HepG2 (cell line): ENCODE data around the gene RPL36. TPM values are rescaled to one million over a fixed set of nuclear protein-coding genes. Genes with fewer than 3 reads are reported as not detected.

ENCODE experiments used
- CBFB ChIP-seq: sonication (generic); formaldehyde crosslinking; IDR thresholded peaks from 2 replicates; pipeline ENCODE4 v1.4.0; 2020; ENCODE audit warnings: missing genetic modification reagents
- CREBL2 ChIP-seq: sonication (generic); formaldehyde crosslinking; IDR thresholded peaks from 2 replicates; pipeline ENCODE4 v1.8.1; 2023; ENCODE audit warnings: missing genetic modification reagents, mild to moderate bottlenecking, borderline replicate concordance
- CSRNP1 ChIP-seq: sonication (generic); formaldehyde crosslinking; IDR thresholded peaks from 2 replicates; pipeline ENCODE4 v1.8.1; 2023; ENCODE audit warnings: mild to moderate bottlenecking, missing genetic modification reagents
- HMGXB4 ChIP-seq, 2 experiments: sonication (generic) in 1 of 2; formaldehyde crosslinking in 1 of 2; IDR thresholded peaks; 2 replicates each; pipeline versions ENCODE4 v1.4.0 to v1.6.1; 2018 to 2020; ENCODE audit warnings: missing genetic modification reagents in 2 of 2, borderline replicate concordance in 1 of 2, low read depth in 1 of 2, mild to moderate bottlenecking in 1 of 2, missing biosample characterization in 1 of 2
- KDM4B ChIP-seq: sonication (generic); formaldehyde crosslinking; IDR thresholded peaks from 2 replicates; pipeline ENCODE4 v1.4.0; 2020; ENCODE audit warnings: missing genetic modification reagents
- NR2F1 ChIP-seq, 2 experiments: fragments of 450-650 bp in 1 of 2; formaldehyde crosslinking in 1 of 2; IDR thresholded peaks; 2 replicates each; pipeline versions ENCODE4 v1.5.0 to v1.6.1; 2016 to 2020; ENCODE audit warnings: mild to moderate bottlenecking in 1 of 2, missing compliant biosample characterization in 1 of 2, missing genetic modification reagents in 1 of 2, moderate library complexity in 1 of 2
- SAFB2 ChIP-seq: sonication (generic); formaldehyde crosslinking; IDR thresholded peaks from 2 replicates; pipeline ENCODE4 v1.5.1; 2020; ENCODE audit warnings: missing genetic modification reagents, low read depth, mild to moderate bottlenecking, borderline replicate concordance
- SMAD1 ChIP-seq: sonication (generic); formaldehyde crosslinking; IDR thresholded peaks from 2 replicates; pipeline ENCODE4 v1.4.0; 2020; ENCODE audit warnings: missing genetic modification reagents, low read depth, mild to moderate bottlenecking, borderline replicate concordance
- SRY ChIP-seq: sonication (generic); formaldehyde crosslinking; IDR thresholded peaks from 2 replicates; pipeline ENCODE4 v1.8.0; 2022; ENCODE audit warnings: mild to moderate bottlenecking, missing genetic modification reagents
- TRAFD1 ChIP-seq: sonication (generic); formaldehyde crosslinking; IDR thresholded peaks from 2 replicates; pipeline ENCODE4 v1.5.1; 2020; ENCODE audit warnings: missing genetic modification reagents, mild to moderate bottlenecking, borderline replicate concordance
- ZNF18 ChIP-seq: sonication (generic); formaldehyde crosslinking; IDR thresholded peaks from 2 replicates; pipeline ENCODE4 v1.8.0; 2022; ENCODE audit warnings: mild to moderate bottlenecking, missing genetic modification reagents; ENCODE audit not compliant: insufficient replicate concordance
- ZNF251 ChIP-seq: sonication (generic); formaldehyde crosslinking; IDR thresholded peaks from 2 replicates; pipeline ENCODE4 v1.9.0; 2021; ENCODE audit warnings: mild to moderate bottlenecking, missing genetic modification reagents
- ZNF414 ChIP-seq: sonication (generic); formaldehyde crosslinking; IDR thresholded peaks from 2 replicates; pipeline ENCODE4 v1.5.0; 2020; ENCODE audit warnings: missing genetic modification reagents
- ZNF629 ChIP-seq: sonication (generic); formaldehyde crosslinking; conservative IDR thresholded peaks from 2 replicates; pipeline ENCODE4 v1.5.0; 2020; ENCODE audit warnings: missing genetic modification reagents
- ZNF761 ChIP-seq: sonication (generic); formaldehyde crosslinking; conservative IDR thresholded peaks from 2 replicates; pipeline ENCODE4 v1.4.0; 2020; ENCODE audit warnings: mild to moderate bottlenecking, missing genetic modification reagents
- ZNF776 ChIP-seq: sonication (generic); formaldehyde crosslinking; IDR thresholded peaks from 2 replicates; pipeline ENCODE4 v1.4.0; 2020; ENCODE audit warnings: mild to moderate bottlenecking, missing genetic modification reagents
- ZNF781 ChIP-seq: sonication (generic); formaldehyde crosslinking; IDR thresholded peaks from 2 replicates; pipeline ENCODE4 v1.5.1; 2020; ENCODE audit warnings: borderline replicate concordance, mild to moderate bottlenecking, missing genetic modification reagents; ENCODE audit errors: not compliant biosample characterization
- polyA plus RNA-seq, 8 experiments: library from polyadenylated mRNA; depleted of rRNA in 3 of 8; stranded (reverse) in 7 of 8; unstranded in 1 of 8; fragments of >200 nt; fragmentation: Illumina TruSeq in 4 of 8; extraction: Trizol in 4 of 8; gene quantifications; 2 replicates each; pipeline versions ENCODE4 v1.2.1 to v1.2.3, GENCODE V29; 2011 to 2016; ENCODE audit warnings: low read depth in 4 of 8, missing spikeins in 1 of 8, mixed read lengths in 1 of 8; ENCODE audit not compliant: insufficient read depth in 1 of 8
- total RNA-seq, 5 experiments: library from RNA; depleted of rRNA; stranded (reverse); fragments of >200 nt; fragmentation: Illumina TruSeq; extraction: Trizol; gene quantifications; 2 replicates each; pipeline ENCODE4 v1.2.3, GENCODE V29; 2016; ENCODE audit warnings: low read depth in 1 of 5

Gene RPL36
- total and polyA plus RNA-seq, 2 of the 13 experiments (the other 11 are each of a cell fraction or from before 2014, with no cell fraction given), result 706 to 740 TPM

- TF ChIP-seq ZNF18 (CRISPR knock-in tag) (no peak), ZNF251 (CRISPR knock-in tag) (0 out of 2 replicates have a peak, but pooled peaks have one; percentile 73), ZNF761 (CRISPR knock-in tag) (peak; percentile 82; the same call in 1 of the 2 replicates), CBFB (no peak), ZNF414 (CRISPR knock-in tag) (peak; percentile 63; the same call in 1 of the 2 replicates), ZNF629 (CRISPR knock-in tag) (0 out of 2 replicates have a peak, but pooled peaks have one; percentile 43), TRAFD1 (CRISPR knock-in tag) (peak; percentile 4; the same call in 1 of the 2 replicates), CREBL2 (peak; percentile 67; the same call in 1 of the 2 replicates), ZNF781 (CRISPR knock-in tag) (peak; percentile 65), SRY (CRISPR knock-in tag) (0 out of 2 replicates have a peak, but pooled peaks have one; percentile 44), HMGXB4 (CRISPR knock-in tag; IDR thresholded peaks at IDR 0.05; ENCODE audit: borderline replicate concordance in 1 of 2, low read depth in 1 of 2) (peak in 1 of 2 experiments; percentile 77; a peak in 1 of 4 replicates), ZNF776 (CRISPR knock-in tag) (0 out of 2 replicates have a peak, but pooled peaks have one; percentile 17), CSRNP1 (CRISPR knock-in tag) (0 out of 2 replicates have a peak, but pooled peaks have one; percentile 58), KDM4B (CRISPR knock-in tag) (0 out of 2 replicates have a peak, but pooled peaks have one; percentile 15), NR2F1 (CRISPR knock-in tag; IDR thresholded peaks at IDR 0.05) (0 out of 4 replicates have a peak, but pooled peaks of 1 of the 2 experiments have one; percentile 6), SAFB2 (CRISPR knock-in tag) (no peak), SMAD1 (CRISPR knock-in tag) (peak; percentile 63; the same call in 1 of the 2 replicates)
Observed at GRCh38 chr19:5680084-5680436, 10.0 kb upstream of the RPL36 start (continued).
